ENCODE results near the gene KRTAP4-1. TPM values are rescaled to one million over a fixed set of nuclear protein-coding genes. Genes with fewer than 3 reads are reported as not detected.
"Not testable (repeated sequence)": the region's sequence is repeated elsewhere in the genome, so short reads cannot be mapped to it uniquely, and the experiment has no call there.

The KRTAP4-1 gene
- not detected for total RNA-seq
- long read RNA-seq = 0 reads

GRCh38 chr17:41184480-41184961, at the start of gene KRTAP4-1:
TSS of gene KRTAP4-1 (minus strand) at chr17:41184911. CDS start at chr17:41184854, 57 bp downstream.
- no peak for DNase-seq (ENCODE audit: low spot score)

GRCh38 chr17:41232399-41233105, 47.8 kb upstream of the KRTAP4-1 start, which contains the start of gene KRTAP9-3:
TSS of gene KRTAP9-3 (plus strand) at chr17:41232449. CDS start at chr17:41232502, 53 bp downstream.
- not testable (repeated sequence) for DNase-seq (ENCODE audit: low spot score)

- no peak for DNase-seq (ENCODE audit: low spot score)
Measured at GRCh38 chr17:41231731-41232130, 47.0 kb upstream of the KRTAP4-1 start.

- no peak for DNase-seq (ENCODE audit: low spot score)
Measured at GRCh38 chr17:41230094-41230493, 45.4 kb upstream of the KRTAP4-1 start.

- not testable (repeated sequence) for DNase-seq (ENCODE audit: low spot score)
Measured at GRCh38 chr17:41226598-41227095, 41.9 kb upstream of the KRTAP4-1 start, which contains the start of gene KRTAP9-2. TSS of gene KRTAP9-2 (plus strand) at chr17:41226648. CDS start at chr17:41226655, 7 bp downstream.

GRCh38 chr17:41226051-41226450, 41.3 kb upstream of the KRTAP4-1 start:
- DNase-seq (ENCODE audit: low spot score) = no peak

- no peak for DNase-seq (ENCODE audit: low spot score)
Measured at GRCh38 chr17:41223821-41224220, 39.1 kb upstream of the KRTAP4-1 start.

- no peak for DNase-seq (ENCODE audit: low spot score)
Measured at GRCh38 chr17:41215681-41216080, 31.0 kb upstream of the KRTAP4-1 start.

- DNase-seq (ENCODE audit: low spot score) = no peak
Measured at GRCh38 chr17:41212524-41213169, 27.9 kb upstream of the KRTAP4-1 start.

GRCh38 chr17:41211845-41212466, 27.2 kb upstream of the KRTAP4-1 start:
- DNase-seq (ENCODE audit: low spot score) = no peak

GRCh38 chr17:41199421-41200078, 14.8 kb upstream of the KRTAP4-1 start:
- DNase-seq (ENCODE audit: low spot score) = no peak

- no peak for DNase-seq (ENCODE audit: low spot score)
Measured at GRCh38 chr17:41196068-41196467, 11.4 kb upstream of the KRTAP4-1 start.

GRCh38 chr17:41190328-41190727, 5.6 kb upstream of the KRTAP4-1 start:
- no peak for DNase-seq (ENCODE audit: low spot score)

GRCh38 chr17:41189837-41190318, 5.2 kb upstream of the KRTAP4-1 start, which contains the start of gene KRTAP9-1:
TSS of gene KRTAP9-1 (plus strand) at chr17:41189887. CDS start at chr17:41189887, 0 bp downstream.
- not testable (repeated sequence) for DNase-seq (ENCODE audit: low spot score)

- DNase-seq (ENCODE audit: low spot score) = no peak
Measured at GRCh38 chr17:41186872-41187271, 2.2 kb upstream of the KRTAP4-1 start.

- DNase-seq (ENCODE audit: low spot score) = no peak
Measured at GRCh38 chr17:41185001-41185400, 290 bp upstream of the KRTAP4-1 start.

GRCh38 chr17:41178843-41179616, 5.7 kb downstream of the KRTAP4-1 start:
- no peak for DNase-seq (ENCODE audit: low spot score)

- DNase-seq (ENCODE audit: low spot score) = no peak
Measured at GRCh38 chr17:41178341-41178740, 6.4 kb downstream of the KRTAP4-1 start.

- DNase-seq (ENCODE audit: low spot score) = no peak
Measured at GRCh38 chr17:41177727-41178271, 6.9 kb downstream of the KRTAP4-1 start, which contains the start of gene KRTAP4-2. TSS of gene KRTAP4-2 (minus strand) at chr17:41178221. CDS start at chr17:41178164, 57 bp downstream.
